ENCODE measurements around the gene MAP1LC3B.

The MAP1LC3B gene

DNA sequence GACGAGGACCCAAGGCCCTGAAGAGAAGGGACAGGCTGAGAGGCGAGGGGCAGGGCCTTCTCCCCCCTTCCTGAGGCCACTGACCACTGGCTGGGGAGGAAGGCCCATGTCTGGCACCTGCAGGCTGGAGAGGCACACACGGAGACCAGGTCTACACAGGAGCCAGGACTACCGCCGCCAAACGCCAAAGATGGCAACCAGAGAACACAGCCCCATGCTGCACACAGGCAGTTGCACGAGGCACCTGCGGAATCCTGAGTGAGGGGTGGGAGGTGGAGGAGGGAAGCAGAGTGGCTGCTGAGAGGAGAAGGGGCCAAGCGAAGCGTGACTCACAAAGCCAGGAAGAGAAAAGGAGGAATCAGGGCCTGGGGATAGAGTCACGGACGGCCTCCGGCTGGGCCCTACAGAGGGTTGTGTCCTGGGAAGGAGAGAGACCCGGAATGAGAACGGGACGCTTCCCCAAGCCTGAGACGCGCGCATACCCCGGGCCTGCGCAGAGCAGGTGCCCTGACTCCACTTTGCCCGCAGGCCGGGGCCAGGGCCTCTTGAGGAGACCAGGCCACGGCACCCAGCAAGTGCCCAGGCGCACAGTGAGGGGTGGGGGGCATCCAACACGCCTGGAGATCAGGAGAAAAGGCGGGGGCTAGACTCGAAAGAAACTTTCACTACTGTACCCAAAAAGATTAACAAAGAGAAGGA lies 46.3 kb upstream of the MAP1LC3B start:
- TF ChIP-seq, protein P1, sequence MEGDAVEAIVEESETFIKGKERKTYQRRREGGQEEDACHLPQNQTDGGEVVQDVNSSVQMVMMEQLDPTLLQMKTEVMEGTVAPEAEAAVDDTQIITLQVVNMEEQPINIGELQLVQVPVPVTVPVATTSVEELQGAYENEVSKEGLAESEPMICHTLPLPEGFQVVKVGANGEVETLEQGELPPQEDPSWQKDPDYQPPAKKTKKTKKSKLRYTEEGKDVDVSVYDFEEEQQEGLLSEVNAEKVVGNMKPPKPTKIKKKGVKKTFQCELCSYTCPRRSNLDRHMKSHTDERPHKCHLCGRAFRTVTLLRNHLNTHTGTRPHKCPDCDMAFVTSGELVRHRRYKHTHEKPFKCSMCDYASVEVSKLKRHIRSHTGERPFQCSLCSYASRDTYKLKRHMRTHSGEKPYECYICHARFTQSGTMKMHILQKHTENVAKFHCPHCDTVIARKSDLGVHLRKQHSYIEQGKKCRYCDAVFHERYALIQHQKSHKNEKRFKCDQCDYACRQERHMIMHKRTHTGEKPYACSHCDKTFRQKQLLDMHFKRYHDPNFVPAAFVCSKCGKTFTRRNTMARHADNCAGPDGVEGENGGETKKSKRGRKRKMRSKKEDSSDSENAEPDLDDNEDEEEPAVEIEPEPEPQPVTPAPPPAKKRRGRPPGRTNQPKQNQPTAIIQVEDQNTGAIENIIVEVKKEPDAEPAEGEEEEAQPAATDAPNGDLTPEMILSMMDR (IDR thresholded peaks at IDR 0.05; ENCODE audit: borderline replicate concordance, insufficient read depth, low read depth, low read length): no peak

DNA sequence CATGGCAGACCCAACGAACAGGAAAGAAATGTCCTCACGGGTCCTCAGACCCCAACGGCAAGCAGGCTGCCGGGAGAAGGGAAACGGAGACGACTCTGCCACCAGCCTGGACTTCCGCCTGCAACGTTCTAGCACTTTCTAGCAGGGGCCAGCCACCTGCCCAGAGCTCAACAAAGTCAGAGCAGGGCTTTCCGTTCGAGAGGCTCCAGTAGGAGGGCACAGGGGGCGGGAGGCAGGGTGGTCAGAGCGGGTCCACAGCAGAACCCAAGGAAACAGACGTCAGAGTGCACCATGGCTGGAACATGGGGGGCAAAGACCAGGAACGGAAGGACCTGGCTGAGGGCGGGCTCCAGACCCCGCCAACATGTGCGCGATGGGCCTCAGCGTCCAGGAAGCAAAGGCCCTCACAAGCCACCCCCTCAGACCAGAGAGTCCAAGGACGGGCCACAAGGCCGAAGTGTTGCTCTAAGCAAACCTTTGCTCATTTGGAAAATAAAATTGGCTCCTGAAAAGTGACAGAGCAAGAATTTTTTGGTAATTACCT lies 45.5 kb upstream of the MAP1LC3B start:
- TF ChIP-seq, protein P1 (IDR thresholded peaks at IDR 0.05; ENCODE audit: borderline replicate concordance, insufficient read depth, low read depth, low read length): no peak
- H3K4me3 ChIP-seq (ENCODE audit: low read depth, low read length): no peak overlapping the region

More for the DNA sequence above, 46.3 kb upstream of the MAP1LC3B start:
- H3K4me3 ChIP-seq (ENCODE audit: low read depth, low read length): no peak overlapping the region

DNA sequence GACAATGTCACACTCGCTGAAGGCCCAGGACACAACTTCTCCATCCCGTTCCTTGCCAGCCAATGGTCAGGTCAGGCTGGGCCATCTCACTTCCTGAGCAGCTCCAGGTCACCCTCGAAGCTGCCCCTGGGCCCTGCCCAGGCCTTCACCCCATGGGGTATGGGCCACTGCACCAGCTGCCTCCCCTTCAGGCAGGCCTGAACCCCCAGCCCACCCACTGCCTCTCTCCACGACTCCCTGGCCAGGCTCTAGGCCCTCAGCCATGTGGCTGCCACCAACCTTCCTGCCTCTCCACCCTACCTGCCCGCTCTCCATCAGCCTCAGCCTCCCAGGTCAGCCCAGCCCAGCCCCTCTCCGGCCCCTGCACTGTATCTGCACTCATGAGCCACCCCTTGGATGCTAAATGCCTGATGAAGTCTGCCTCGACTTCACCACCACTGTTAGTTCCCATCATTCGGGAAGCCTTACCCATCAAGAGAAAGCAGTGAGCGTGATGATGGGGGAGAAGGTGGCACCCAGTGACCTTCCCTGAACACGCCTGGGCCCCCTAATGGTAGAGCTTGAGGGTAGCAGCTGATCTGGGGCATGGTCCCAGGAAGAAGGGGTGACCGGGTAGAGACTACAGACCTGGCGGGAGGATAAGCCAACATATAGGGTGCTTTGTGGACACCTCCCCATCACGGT lies 44.1 kb upstream of the MAP1LC3B start:
- TF ChIP-seq, protein P1 (IDR thresholded peaks at IDR 0.05; ENCODE audit: borderline replicate concordance, insufficient read depth, low read depth, low read length): no peak
- no peak overlapping the region for H3K4me3 ChIP-seq (ENCODE audit: low read depth, low read length)

DNA sequence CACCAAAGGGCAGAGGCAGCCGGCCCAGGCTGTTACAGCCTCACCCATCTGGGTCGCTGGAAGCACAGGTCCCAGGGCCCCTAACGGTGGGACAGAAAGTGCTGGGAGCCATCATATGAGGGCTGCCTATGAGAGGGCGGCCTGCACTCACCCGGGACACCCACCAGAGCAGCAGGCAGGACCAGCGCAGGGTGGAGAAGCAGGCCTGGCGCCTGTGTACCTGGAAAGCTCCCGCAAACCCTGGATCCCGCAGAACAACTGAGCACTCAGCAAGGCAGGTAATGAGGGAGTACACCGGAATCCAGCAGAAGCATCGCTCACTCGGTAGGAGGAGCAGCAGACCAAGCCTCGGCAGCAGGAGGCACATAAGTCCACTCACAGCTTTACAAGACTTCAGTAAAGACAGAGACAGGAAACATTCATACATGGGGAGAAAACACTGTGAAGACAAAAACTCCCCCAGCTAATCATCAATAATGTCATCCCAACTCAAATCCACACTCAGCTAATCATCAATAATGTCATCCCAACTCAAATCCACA lies 43.4 kb upstream of the MAP1LC3B start:
- TF ChIP-seq, protein P1 (IDR thresholded peaks at IDR 0.05; ENCODE audit: borderline replicate concordance, insufficient read depth, low read depth, low read length): no peak
- no peak overlapping the region for H3K4me3 ChIP-seq (ENCODE audit: low read depth, low read length)

DNA sequence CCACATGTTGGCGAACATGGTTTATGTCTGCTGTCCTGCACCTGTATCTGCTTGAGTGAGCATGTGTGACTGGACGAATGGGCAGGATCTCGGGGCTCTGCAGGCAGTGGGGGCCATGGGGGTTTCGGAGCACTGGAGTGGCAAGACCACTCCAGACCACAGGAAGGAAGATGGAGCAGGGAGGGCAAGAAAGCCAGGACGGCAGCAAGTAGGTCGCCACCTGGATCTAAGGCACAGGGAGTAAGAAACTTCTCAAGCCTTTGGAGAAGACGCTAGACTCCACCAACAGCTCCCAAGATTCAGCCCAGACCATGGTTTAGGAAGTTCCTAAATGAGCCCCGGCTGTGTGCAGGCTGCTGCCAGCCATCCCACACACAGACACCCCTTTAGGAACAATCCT lies 42.1 kb upstream of the MAP1LC3B start:
- TF ChIP-seq, protein P1 (IDR thresholded peaks at IDR 0.05; ENCODE audit: borderline replicate concordance, insufficient read depth, low read depth, low read length): no peak
- H3K4me3 ChIP-seq (ENCODE audit: low read depth, low read length): no peak overlapping the region

DNA sequence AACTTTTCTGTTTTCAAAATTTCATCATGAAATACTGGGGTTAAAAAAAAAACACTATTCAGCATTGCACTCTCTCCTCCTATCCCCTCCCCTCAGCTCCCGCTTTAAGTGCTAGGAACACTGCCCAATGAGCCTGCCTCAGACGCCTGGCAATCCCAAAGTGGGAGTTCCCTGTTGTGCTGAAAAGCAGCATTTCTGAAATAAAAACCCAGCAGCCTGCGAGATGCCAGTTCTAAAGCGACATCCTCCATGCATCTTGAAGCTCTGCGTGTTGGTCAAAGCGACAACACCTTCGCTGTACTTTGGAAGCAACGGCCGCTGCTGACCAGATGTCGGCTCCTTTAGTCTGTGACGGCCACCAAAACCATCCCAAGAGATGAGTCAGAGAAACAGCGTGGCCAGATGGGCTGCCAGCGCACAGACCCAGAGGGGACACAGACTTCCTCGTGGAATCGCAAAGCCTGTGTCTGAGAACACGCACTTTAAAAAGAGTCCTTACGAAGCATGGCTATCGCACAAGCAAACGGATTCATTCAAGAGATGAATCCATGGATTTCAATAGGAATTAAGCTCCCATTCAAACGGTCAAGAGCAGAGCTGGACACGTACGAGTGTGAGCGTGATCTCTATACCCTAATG lies 41.3 kb upstream of the MAP1LC3B start:
- TF ChIP-seq, protein P1 (IDR thresholded peaks at IDR 0.05; ENCODE audit: borderline replicate concordance, insufficient read depth, low read depth, low read length): no peak
- H3K4me3 ChIP-seq (ENCODE audit: low read depth, low read length): no peak overlapping the region
